Fibroblast of villous mesenchyme (primary cell): ENCODE measurements around the gene ZNF337. TPM values are rescaled to one million over a fixed set of nuclear protein-coding genes. Genes with fewer than 3 reads are reported as not detected.

Experiments used
- DNase-seq: peaks from one replicate; pipeline ENCODE4 v3.0.0-alpha.2; 2010; ENCODE audit warnings: low read depth
- H3K4me3 ChIP-seq: 2 replicates; pipeline ENCODE4 v1.5.1; 2011; ENCODE audit warnings: low read depth, mild to moderate bottlenecking, low read length
- CTCF ChIP-seq: IDR thresholded peaks from 2 replicates; pipeline ENCODE4 v1.5.1; 2012; ENCODE audit warnings: low read depth, mild to moderate bottlenecking, low read length; ENCODE audit not compliant: insufficient read depth
- total RNA-seq: library from RNA; depleted of rRNA; stranded (reverse); fragments of >200 nt; gene quantifications from 2 replicates; pipeline ENCODE4 v1.2.3, GENCODE V29; 2012

ZNF337 gene
- 10.6 and 13.0 TPM in 2 replicates for total RNA-seq

GRCh38 chr20:25696371-25697131 lies at the start of gene ZNF337:
Gene ZNF337 (minus strand): TSS chr20:25696853. CDS start chr20:25686417, 10,436 bp downstream.
- peak within 1 kb of the TSS; percentile 95 for H3K4me3 ChIP-seq
- peak; percentile 20 for TF ChIP-seq CTCF
- peak; percentile 90 for DNase-seq

- H3K4me3 ChIP-seq: no peak overlapping the region
- DNase-seq: no peak
- TF ChIP-seq CTCF: no peak
Observed at GRCh38 chr20:25745738-25746137, 49.1 kb upstream of the ZNF337 start.

DNA sequence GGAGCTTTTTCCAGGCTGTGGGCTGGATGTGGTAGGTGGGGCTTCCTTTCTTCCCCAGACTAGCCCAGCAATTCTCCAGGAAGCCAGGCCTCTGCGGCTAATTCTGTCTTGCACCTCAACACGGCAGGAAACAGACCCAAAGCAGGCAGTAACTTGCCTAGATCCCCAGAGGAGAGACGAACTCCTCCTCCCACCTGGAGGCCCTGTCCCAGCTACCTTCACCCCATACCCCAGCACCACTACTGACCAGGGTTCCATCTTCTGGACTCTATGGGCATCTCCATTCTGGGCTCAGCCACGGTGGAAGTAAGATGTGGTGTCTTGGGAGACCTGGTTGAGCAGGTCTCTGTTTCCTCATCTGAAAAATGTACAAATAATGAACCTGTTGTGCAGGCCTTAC lies 48.4 kb upstream of the ZNF337 start:
- TF ChIP-seq CTCF: no peak
- no peak for DNase-seq
- no peak overlapping the region for H3K4me3 ChIP-seq

GRCh38 chr20:25744261-25744660 lies 47.6 kb upstream of the ZNF337 start:
- no peak overlapping the region for H3K4me3 ChIP-seq
- DNase-seq: no peak
- no peak for TF ChIP-seq CTCF

- TF ChIP-seq CTCF: no peak
- no peak for DNase-seq
- no peak overlapping the region for H3K4me3 ChIP-seq
Observed at GRCh38 chr20:25741088-25741487, 44.4 kb upstream of the ZNF337 start.

DNA sequence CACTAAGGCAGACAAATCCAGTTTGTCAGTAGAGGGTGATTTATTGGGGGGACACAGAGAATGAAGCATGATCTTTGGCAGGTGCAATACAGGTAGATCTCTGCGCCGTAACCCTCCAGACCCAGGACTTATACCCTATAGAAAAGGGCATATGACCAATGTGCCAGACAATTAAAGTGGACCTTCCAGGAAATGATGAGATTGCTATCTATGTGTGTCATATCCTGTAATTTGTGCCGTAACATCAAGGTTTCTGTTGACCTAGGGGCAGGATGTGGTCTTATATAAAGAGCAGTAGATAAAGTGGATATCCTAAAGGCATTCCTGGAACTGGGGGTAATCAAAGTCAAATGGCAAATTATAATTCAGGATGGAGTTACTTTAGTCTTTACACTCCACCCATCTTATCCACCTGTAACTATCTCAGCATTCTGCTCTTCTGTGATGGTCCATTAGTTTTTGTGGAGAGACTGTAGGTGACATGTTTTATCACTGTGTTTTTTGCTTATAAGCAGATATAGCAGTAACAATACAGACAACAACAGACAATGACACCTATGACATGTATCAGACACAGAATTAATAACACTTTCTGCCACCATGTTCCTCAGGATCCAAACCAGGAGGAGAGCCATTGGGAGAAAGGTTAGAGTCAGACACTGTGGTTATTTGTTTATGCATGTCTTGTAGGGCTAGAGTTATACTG lies 43.1 kb upstream of the ZNF337 start:
- peak; percentile 16 for DNase-seq
- TF ChIP-seq CTCF: no peak
- H3K4me3 ChIP-seq: no peak overlapping the region
